A549 (cell line): ENCODE results near the gene PIK3R6. TPM values are rescaled to one million over a fixed set of nuclear protein-coding genes. Genes with fewer than 3 reads are reported as not detected.

ENCODE experiments used
- ATAC-seq, 2 experiments: fragments of 200-7000 bp in 1 of 2; fragments of >200 bp in 1 of 2; cut with Nextera tagmentation in 1 of 2; cut with Tn5 transposase in 1 of 2; 3 replicates each; pipeline versions ENCODE4 v1.8.0 to v1.9.1; 2018 to 2020; ENCODE audit warnings: mild to moderate bottlenecking in 1 of 2, moderate library complexity in 1 of 2
- CTCF ChIA-PET: fragments of 300-600 bp; sonication (Branson Sonifier 250); formaldehyde crosslinking; extraction: SDS; loops from one replicate; lab custom pipeline; 2021; ENCODE audit warnings: antibody characterized with exemption, inconsistent platforms; lab: Yijun Ruan, JAX
- POLR2A ChIA-PET: fragments of 350-600 bp; formaldehyde crosslinking; extraction: SDS; loops from one replicate; lab custom pipeline; 2021; ENCODE audit warnings: antibody characterized with exemption, inconsistent platforms; lab: Yijun Ruan, JAX
- DNase-seq, 2 experiments: peaks; one replicate each; pipeline versions ENCODE4 v3.0.0 to v3.0.0-alpha.2; 2011 to 2016; ENCODE audit warnings: low read depth in 1 of 2, low spot score in 1 of 2
- FAIRE-seq: peaks from 2 replicates; lab custom pipeline; 2011; peaks lifted over from hg19 to GRCh38; lab: Jason Lieb, UNC
- H3K27ac ChIP-seq, 2 experiments: fragments of >200 bp; sonication (Bioruptor Twin); formaldehyde crosslinking; 3 replicates each; pipeline ENCODE4 v1.5.1; 2016 to 2017
- H3K4me1 ChIP-seq: fragments of >200 bp; sonication (Bioruptor Twin); formaldehyde crosslinking; 3 replicates; pipeline ENCODE4 v1.6.1; 2016
- H3K4me2 ChIP-seq: fragments of >200 bp; sonication (Bioruptor Twin); formaldehyde crosslinking; 3 replicates; pipeline ENCODE4 v1.6.1; 2016
- H3K4me3 ChIP-seq: fragments of >200 bp; sonication (Bioruptor Twin); formaldehyde crosslinking; 3 replicates; pipeline ENCODE4 v1.5.1; 2016
- H3K9me3 ChIP-seq: fragments of >200 bp; sonication (Bioruptor Twin); formaldehyde crosslinking; 3 replicates; pipeline ENCODE4 v1.6.1; 2016
- BHLHE40 ChIP-seq: IDR thresholded peaks from 2 replicates; pipeline ENCODE4 v1.6.1; 2012; ENCODE audit warnings: low read depth, low read length, inconsistent platforms
- CBX2 ChIP-seq: fragments of 200-600 bp; sonication (generic); IDR thresholded peaks from 2 replicates; pipeline ENCODE4 v1.6.1; 2016; ENCODE audit warnings: low read depth, mild to moderate bottlenecking, borderline replicate concordance
- CEBPB ChIP-seq, 2 experiments: fragments of >200 bp in 1 of 2; sonication (Bioruptor Twin) in 1 of 2; formaldehyde crosslinking in 1 of 2; IDR thresholded peaks; 2 replicates each; pipeline ENCODE4 v1.6.1; 2012 to 2016
- CHD2 ChIP-seq: fragments of 150-350 bp; IDR thresholded peaks from 2 replicates; pipeline ENCODE4 v1.6.1; 2014; ENCODE audit warnings: low read length; ENCODE audit not compliant: partially characterized antibody
- CHD4 ChIP-seq: fragments of 200-600 bp; sonication (generic); IDR thresholded peaks from 2 replicates; pipeline ENCODE4 v1.6.1; 2016; ENCODE audit warnings: antibody characterized with exemption, mild to moderate bottlenecking, borderline replicate concordance
- CTCF ChIP-seq: fragments of >200 bp; sonication (Bioruptor Twin); formaldehyde crosslinking; IDR thresholded peaks from 3 replicates; pipeline ENCODE4 v1.5.1; 2016
- FOSB ChIP-seq: fragments of 250-450 bp; sonication (Bioruptor Pico); IDR thresholded peaks from 2 replicates; pipeline ENCODE4 v1.5.0; 2020; ENCODE audit warnings: mild to moderate bottlenecking, moderate library complexity
- FOSL2 ChIP-seq, 2 experiments: fragments of 450-650 bp in 1 of 2; fragments of >200 bp in 1 of 2; sonication (Bioruptor Twin) in 1 of 2; formaldehyde crosslinking; IDR thresholded peaks; 2 replicates each; pipeline versions ENCODE4 v1.5.0 to v1.6.1; 2016 to 2020; ENCODE audit warnings: mild to moderate bottlenecking in 1 of 2, moderate library complexity in 1 of 2
- FOXS1 ChIP-seq: fragments of 250-450 bp; sonication (Bioruptor Pico); IDR thresholded peaks from 2 replicates; pipeline ENCODE4 v1.5.0; 2020; ENCODE audit warnings: mild to moderate bottlenecking, moderate library complexity
- GATA3 ChIP-seq: IDR thresholded peaks from 2 replicates; pipeline ENCODE4 v1.6.1; 2012; ENCODE audit warnings: borderline replicate concordance
- HDAC2 ChIP-seq: fragments of 200-600 bp; sonication (generic); IDR thresholded peaks from 2 replicates; pipeline ENCODE4 v1.6.1; 2016
- HES2 ChIP-seq: fragments of >200 bp; sonication (Bioruptor Twin); formaldehyde crosslinking; IDR thresholded peaks from 2 replicates; pipeline ENCODE4 v1.6.1; 2016
- HMGXB4 ChIP-seq: fragments of 250-450 bp; sonication (Bioruptor Pico); IDR thresholded peaks from 2 replicates; pipeline ENCODE4 v1.5.0; 2021; ENCODE audit warnings: mild to moderate bottlenecking, moderate library complexity, borderline replicate concordance
- HOXB13 ChIP-seq: fragments of 250-450 bp; sonication (Bioruptor Pico); IDR thresholded peaks from 2 replicates; pipeline ENCODE4 v1.5.0; 2020; ENCODE audit warnings: low read depth, mild to moderate bottlenecking, moderate library complexity
- JUN ChIP-seq, 2 experiments: fragments of >200 bp; sonication (Bioruptor Twin); formaldehyde crosslinking; IDR thresholded peaks; 2 replicates in 1 of 2; 3 replicates in 1 of 2; pipeline ENCODE4 v1.6.1; 2016 to 2017
- JUNB ChIP-seq: fragments of >200 bp; sonication (Bioruptor Twin); formaldehyde crosslinking; IDR thresholded peaks from 2 replicates; pipeline ENCODE4 v1.6.1; 2016
- MAFK ChIP-seq: fragments of 450-650 bp; IDR thresholded peaks from 2 replicates; pipeline ENCODE4 v1.6.1; 2014; ENCODE audit not compliant: partially characterized antibody
- MAX ChIP-seq: IDR thresholded peaks from 2 replicates; pipeline ENCODE4 v1.6.1; 2012
- NFE2L2 ChIP-seq: fragments of 150-350 bp; conservative IDR thresholded peaks from 2 replicates; pipeline ENCODE4 v1.6.1; 2014; ENCODE audit warnings: low read length
- NR3C1 ChIP-seq: fragments of >200 bp; sonication (Bioruptor Twin); formaldehyde crosslinking; IDR thresholded peaks from 3 replicates; pipeline ENCODE4 v1.6.1; 2017
- RAD21 ChIP-seq, 2 experiments: fragments of >200 bp in 1 of 2; sonication (Bioruptor Twin) in 1 of 2; formaldehyde crosslinking in 1 of 2; IDR thresholded peaks in 1 of 2; conservative IDR thresholded peaks in 1 of 2; 2 replicates in 1 of 2; 3 replicates in 1 of 2; pipeline ENCODE4 v1.6.1; 2012 to 2018; ENCODE audit warnings: inconsistent platforms in 1 of 2
- RCOR1 ChIP-seq: fragments of 150-350 bp; IDR thresholded peaks from 2 replicates; pipeline ENCODE4 v1.6.1; 2014; ENCODE audit warnings: antibody characterized with exemption, low read length, low read depth
- RFX5 ChIP-seq: fragments of 450-650 bp; IDR thresholded peaks from 2 replicates; pipeline ENCODE4 v1.7.1; 2014; ENCODE audit warnings: antibody characterized with exemption, mild to moderate bottlenecking, moderate library complexity
- SMC3 ChIP-seq: fragments of >200 bp; sonication (Bioruptor Twin); formaldehyde crosslinking; IDR thresholded peaks from 3 replicates; pipeline ENCODE4 v1.6.1; 2018; ENCODE audit warnings: inconsistent platforms
- ZC3H11A ChIP-seq: fragments of 450-650 bp; IDR thresholded peaks from 2 replicates; pipeline ENCODE4 v1.6.1; 2014; ENCODE audit warnings: antibody characterized with exemption, mild to moderate bottlenecking
- ZFP36 ChIP-seq: fragments of 450-650 bp; IDR thresholded peaks from 2 replicates; pipeline ENCODE4 v1.6.1; 2014; ENCODE audit warnings: borderline replicate concordance; ENCODE audit not compliant: partially characterized antibody
- ZSCAN20 ChIP-seq: fragments of 250-450 bp; sonication (Bioruptor Pico); IDR thresholded peaks from 2 replicates; pipeline ENCODE4 v1.8.0; 2022; ENCODE audit warnings: mild to moderate bottlenecking, moderate library complexity
- WGBS: methylation state at CpG from one replicate; pipeline ENCODE4 v1.1.6; 2017; ENCODE audit errors: missing lambda C conversion rate; 5-methylcytosine and 5-hydroxymethylcytosine counted together
- polyA plus RNA-seq, 4 experiments: library from polyadenylated mRNA; depleted of rRNA in 3 of 4; stranded (reverse); fragments of >200 nt; fragmentation: RNase III in 1 of 4; extraction: RNeasy Plus Mini Kit Qiagen cat#74134 plus additional on column Dnase treatment in 1 of 4; gene quantifications; 2 replicates in 3 of 4; 3 replicates in 1 of 4; pipeline ENCODE4 v1.2.3, GENCODE V29; 2011 to 2017

The PIK3R6 gene
- polyA plus RNA-seq, 2 of the 4 experiments (the other 2 are of a cell fraction), result not detected

- Histone ChIP-seq H3K4me3 (no peak overlapping the region), H3K4me1 (no peaks in the 10 kb centered on the region), H3K9me3 (no peaks in the 10 kb centered on the region), H3K4me2 (no peak overlapping the region), H3K27ac (no peak overlapping the region)
- TF ChIP-seq BHLHE40 (no peak), ZSCAN20 (no peak), JUNB (no peak), ZFP36 (peak; percentile 20), HOXB13 (CRISPR knock-in tag) (no peak), CEBPB (IDR thresholded peaks at IDR 0.05) (no peak), JUN (IDR thresholded peaks at IDR 0.05) (no peak)
- ATAC-seq, result no peak
- CTCF ChIA-PET, result interaction anchor here (0.6 to 4.4 kb wide), 8 partner anchors 7 to 452 kb away, joined by 3 to 30 read pairs (median 3); no protein-coding TSS in a partner anchor
- no peak for DNase-seq
- POLR2A ChIA-PET, result no interaction called here
- no peak for FAIRE-seq
- WGBS, result 51% methylated on average over 6 of the region's 6 CpGs
These were observed 31.7 kb downstream of the PIK3R6 start for GRCh38 chr17:8835631-8836364.

GRCh38 chr17:8835106-8835505, 32.4 kb downstream of the PIK3R6 start:
- TF ChIP-seq NR3C1 (no peak), NFE2L2 (no peak), MAFK (no peak), MAX (no peak), CHD2 (no peak), CBX2 (no peak), HDAC2 (no peak), CHD4 (no peak), FOXS1 (CRISPR knock-in tag) (no peak), FOSL2 (IDR thresholded peaks at IDR 0.05) (no peak), FOSL2 (CRISPR knock-in tag; IDR thresholded peaks at IDR 0.05) (no peak), CEBPB (IDR thresholded peaks at IDR 0.05) (no peak), RFX5 (no peak), JUN (IDR thresholded peaks at IDR 0.05) (no peak), ZC3H11A (no peak), HMGXB4 (CRISPR knock-in tag) (no peak)
- no peak overlapping the region for H3K4me2 ChIP-seq
- no peaks in the 10 kb centered on the region for H3K4me1 ChIP-seq
- no peak for DNase-seq
- no peak for FAIRE-seq
- ChIA-PET POLR2A (no interaction called here), CTCF (interaction anchor here (0.7 to 4.4 kb wide), 5 partner anchors 8 to 49 kb away, joined by 3 to 30 read pairs (median 5); no protein-coding TSS in a partner anchor)
- ATAC-seq, result no peak
- H3K27ac ChIP-seq, result no peak overlapping the region
- 64% methylated on average over 14 of the region's 14 CpGs for WGBS
- H3K9me3 ChIP-seq, result no peaks in the 10 kb centered on the region
- H3K4me3 ChIP-seq, result no peak overlapping the region

- FAIRE-seq, result no peak
- CTCF ChIA-PET, result interaction anchor here (0.7 to 4.4 kb wide), 13 partner anchors 8 to 69 kb away, joined by 3 to 30 read pairs (median 4); no protein-coding TSS in a partner anchor
These were observed 34.6 kb downstream of the PIK3R6 start for GRCh38 chr17:8832711-8833352.

More at GRCh38 chr17:8832711-8833352, 34.6 kb downstream of the PIK3R6 start:
- Histone ChIP-seq H3K4me1 (no peaks in the 10 kb centered on the region), H3K4me3 (no peak overlapping the region), H3K4me2 (peak overlapping the region; percentile 28; the same call in 1 of the 3 replicates), H3K9me3 (no peaks in the 10 kb centered on the region), H3K27ac (no peak overlapping the region)
- POLR2A ChIA-PET, result no interaction called here
- 53% methylated on average over 11 of the region's 33 CpGs for WGBS
- DNase-seq, result peak in 1 of 2 experiments; percentile 28
- TF ChIP-seq BHLHE40, result no peak
- TF ChIP-seq RCOR1, result no peak
- TF ChIP-seq HES2, result no peak
- TF ChIP-seq RAD21 (conservative IDR thresholded peaks at IDR 0.05 in 1 of 2, IDR thresholded peaks at IDR 0.05 in 1 of 2), result peak; percentile 27 to 28; a peak in 2 of 5 replicates
- no peak for TF ChIP-seq GATA3
- TF ChIP-seq FOSB, result no peak
- TF ChIP-seq NR3C1, result no peak
- TF ChIP-seq CTCF, result peak; percentile 51
- TF ChIP-seq SMC3, result peak; percentile 32; the same call in 1 of the 3 replicates
- ATAC-seq, result peak in 1 of 2 experiments; percentile 68; a peak in 3 of 6 replicates
